A673 (cell line): Measurements from ENCODE around the gene SAA4.

ENCODE experiments used
- CTCF ChIP-seq: fragments of 300-800, 200-600 bp; sonication (generic); conservative IDR thresholded peaks from 2 replicates; pipeline ENCODE4 v1.5.1; 2017; ENCODE audit warnings: low read depth, mild to moderate bottlenecking, antibody characterized with exemption, low read length, moderate library complexity, mixed read lengths
- EZH2 ChIP-seq: fragments of 200-600 bp; sonication (generic); IDR thresholded peaks from 2 replicates; pipeline ENCODE4 v1.6.1; 2017; ENCODE audit warnings: borderline replicate concordance, low read depth, mild to moderate bottlenecking, mixed read lengths, antibody characterized with exemption, low read length; ENCODE audit not compliant: poor library complexity, severe bottlenecking

- no peak for TF ChIP-seq CTCF
- TF ChIP-seq EZH2, result no peak
Observed at GRCh38 chr11:18204771-18205170, 31.8 kb downstream of the SAA4 start.
